ENCODE data around the gene ACSM3. TPM values are rescaled to one million over a fixed set of nuclear protein-coding genes. Genes with fewer than 3 reads are reported as not detected.
A peak's percentile ranks its signal among the peaks of the same experiment; 100 is the strongest.

ACSM3 gene
- total and polyA plus RNA-seq, 9 of the 15 experiments (the other 6 are each of a cell fraction or from before 2014, with no cell fraction given): 112 to 420 (median 182) TPM

GRCh38 chr16:20747030-20747816 is 16.6 kb upstream of the ACSM3 start (continued):
- TF ChIP-seq RBM15 (IDR thresholded peaks at IDR 0.05; ENCODE audit: insufficient read depth, low read length) (no peak), ZFPM2 (CRISPR knock-in tag; IDR thresholded peaks at IDR 0.05) (no peak), PCBP2 (IDR thresholded peaks at IDR 0.05; ENCODE audit: low read depth, low read length, poor library complexity, severe bottlenecking) (no peak), CEBPZ (IDR thresholded peaks at IDR 0.05; ENCODE audit: borderline replicate concordance, low read depth, low read length) (peak; percentile 66; the same call in 1 of the 2 replicates), TCFL5 (CRISPR knock-in tag; conservative IDR thresholded peaks at IDR 0.05) (no peak; the same call in 1 of the 2 replicates), FOXK1 (CRISPR knock-in tag; IDR thresholded peaks at IDR 0.05; ENCODE audit: borderline replicate concordance) (no peak), ZBTB43 (CRISPR knock-in tag; IDR thresholded peaks at IDR 0.05) (no peak), ZFX (CRISPR knock-in tag; IDR thresholded peaks at IDR 0.05) (peak; percentile 50; the same call in 1 of the 2 replicates), HDAC8 (tag; IDR thresholded peaks at IDR 0.05) (no peak), ZNF318 (IDR thresholded peaks at IDR 0.05; ENCODE audit: borderline replicate concordance in 1 of 2, low read depth in 1 of 2) (no peak; a peak in 1 of 4 replicates), TAL1 (IDR thresholded peaks at IDR 0.05) (peak; percentile 98)

Measured in K562 (cell line).